SK-N-DZ (cell line): ENCODE measurements around the gene TMEM255A. TPM values are rescaled to one million over a fixed set of nuclear protein-coding genes. Genes with fewer than 3 reads are reported as not detected.
A peak's percentile ranks its signal among the peaks of the same experiment; 100 is the strongest.
"Not testable (repeated sequence)": the region's sequence is repeated elsewhere in the genome, so short reads cannot be mapped to it uniquely, and the experiment has no call there.

Experiments used
- DNase-seq: peaks from one replicate; pipeline ENCODE4 v3.0.0-alpha.2; 2015; ENCODE audit warnings: low spot score
- polyA plus RNA-seq, 2 experiments: library from polyadenylated mRNA; depleted of rRNA; stranded (reverse); fragments of >200 nt; gene quantifications; 2 replicates each; pipeline ENCODE4 v1.2.3, GENCODE V29; 2014

The TMEM255A gene
- polyA plus RNA-seq (2014; cell fraction: cytosol; rRNA removed) = 5.1 and 7.9 TPM in 2 replicates
- polyA plus RNA-seq (2014; cell fraction: nucleus; rRNA removed) = 4.1 and 9.3 TPM in 2 replicates

- peak; percentile 69 for DNase-seq
Observed at GRCh38 chrX:120310861-120311726, at the start of gene TMEM255A. TMEM255A (minus strand) TSS chrX:120311461; CDS start chrX:120311309, 152 bp downstream.

- no peak for DNase-seq
Observed at GRCh38 chrX:120358737-120359456, 47.6 kb upstream of the TMEM255A start.

GRCh38 chrX:120357186-120357585 lies 45.9 kb upstream of the TMEM255A start:
- DNase-seq = no peak

- DNase-seq = no peak
Observed at GRCh38 chrX:120356084-120356483, 44.8 kb upstream of the TMEM255A start.

- DNase-seq = no peak
Observed at GRCh38 chrX:120350450-120351138, 39.3 kb upstream of the TMEM255A start.

- not testable (repeated sequence) for DNase-seq
Observed at GRCh38 chrX:120344566-120344965, 33.3 kb upstream of the TMEM255A start.

- DNase-seq = no peak
Observed at GRCh38 chrX:120336899-120337298, 25.6 kb upstream of the TMEM255A start.

- DNase-seq = no peak
Observed at GRCh38 chrX:120335289-120335688, 24.0 kb upstream of the TMEM255A start.

GRCh38 chrX:120334603-120335002 lies 23.3 kb upstream of the TMEM255A start:
- DNase-seq = no peak

- DNase-seq = no peak
Observed at GRCh38 chrX:120334151-120334550, 22.9 kb upstream of the TMEM255A start.

- DNase-seq = no peak
Observed at GRCh38 chrX:120332394-120332793, 21.1 kb upstream of the TMEM255A start.

- DNase-seq = no peak
Observed at GRCh38 chrX:120331116-120331515, 19.9 kb upstream of the TMEM255A start.

GRCh38 chrX:120321520-120322281 lies 10.4 kb upstream of the TMEM255A start:
- DNase-seq = no peak

- DNase-seq = no peak
Observed at GRCh38 chrX:120318411-120318810, 7.2 kb upstream of the TMEM255A start.

GRCh38 chrX:120316587-120317283 lies 5.5 kb upstream of the TMEM255A start:
- DNase-seq = no peak

GRCh38 chrX:120315776-120316175 lies 4.5 kb upstream of the TMEM255A start:
- DNase-seq = no peak

- peak; percentile 47 for DNase-seq
Observed at GRCh38 chrX:120311727-120312063, 434 bp upstream of the TMEM255A start.

GRCh38 chrX:120309873-120310705 lies 1.2 kb downstream of the TMEM255A start:
- DNase-seq = no peak

- DNase-seq = peak; percentile 83
Observed at GRCh38 chrX:120308959-120309872, 2.0 kb downstream of the TMEM255A start.
